GM18520 (cell line): ENCODE measurements around the gene SORBS1.
"Not testable (repeated sequence)": the region's sequence is repeated elsewhere in the genome, so short reads cannot be mapped to it uniquely, and the experiment has no call there.

Source experiments
- ATAC-seq: cut with Tn5 transposase; IDR thresholded peaks from one replicate; pipeline ENCODE4 v1.9.1; 2021; ENCODE audit not compliant: unreplicated experiment

SORBS1 gene

DNA sequence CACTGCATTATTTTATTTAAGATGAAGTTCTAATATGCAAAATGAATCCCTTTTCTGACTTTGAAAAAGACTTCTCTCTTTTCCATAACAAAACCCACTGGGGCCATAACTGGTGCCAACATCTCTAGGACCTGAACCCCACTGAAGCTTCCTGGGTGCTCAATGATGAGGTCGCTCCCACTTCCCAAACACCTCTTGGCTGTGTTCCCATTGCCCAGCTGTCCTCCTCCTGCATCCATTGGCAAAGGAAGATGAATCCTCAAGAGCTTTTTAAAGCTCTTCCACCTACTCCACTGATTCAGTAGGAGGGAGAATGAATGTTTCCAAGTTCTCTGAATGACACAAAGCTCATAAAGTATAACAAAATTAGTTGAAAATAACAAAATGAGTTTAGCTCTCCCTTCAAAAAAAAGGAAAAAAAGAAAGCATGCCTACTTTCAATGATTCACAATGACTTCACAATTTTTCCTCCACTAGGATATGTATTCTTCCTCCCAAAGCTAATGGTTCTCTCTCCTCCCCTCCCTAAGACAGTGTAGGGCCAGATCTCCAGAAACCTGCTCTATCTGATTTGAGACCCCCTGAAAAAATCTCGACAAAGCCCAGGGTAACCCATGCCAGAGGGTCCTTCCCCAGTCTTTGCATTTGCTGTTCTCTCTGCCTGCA lies 64.8 kb downstream of the SORBS1 start:
- no peak for ATAC-seq

DNA sequence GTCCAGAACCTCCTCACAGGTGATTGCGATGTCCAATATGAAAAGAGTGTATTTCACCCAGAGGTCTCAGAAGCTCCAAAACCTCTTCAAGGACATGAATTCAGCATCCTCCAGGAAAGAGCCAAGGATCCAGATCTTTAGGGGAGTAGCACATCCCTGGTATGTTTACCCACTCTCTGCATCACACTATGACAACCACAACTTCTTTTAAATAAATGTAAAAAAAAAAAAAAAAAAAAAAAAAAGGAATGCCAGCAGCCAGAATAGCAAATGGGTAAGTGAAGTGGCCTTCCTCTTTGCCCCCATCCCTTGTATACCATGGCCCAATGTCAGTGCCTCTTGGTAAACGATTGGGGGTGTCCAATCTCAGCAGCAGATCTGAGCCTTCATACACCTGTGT lies 67.3 kb downstream of the SORBS1 start:
- ATAC-seq: no peak

DNA sequence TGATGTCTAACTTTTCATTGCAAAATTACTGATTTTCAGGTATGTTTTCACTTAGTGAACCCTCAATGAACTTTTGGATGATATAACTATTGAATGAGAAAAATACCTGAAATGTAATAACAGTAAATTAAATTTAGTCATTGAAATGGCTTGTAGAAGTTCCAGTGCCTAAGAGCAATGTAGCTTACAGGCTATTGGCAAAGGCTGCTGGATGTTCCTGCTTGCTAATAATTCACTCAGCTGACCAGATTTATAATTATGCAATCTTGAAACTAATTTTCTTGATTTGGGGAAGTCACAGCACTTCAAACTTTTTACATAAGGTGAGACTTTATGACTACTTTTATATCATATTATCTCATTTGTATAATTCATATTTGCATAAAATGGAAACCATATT lies 73.2 kb downstream of the SORBS1 start:
- ATAC-seq: no peak

DNA sequence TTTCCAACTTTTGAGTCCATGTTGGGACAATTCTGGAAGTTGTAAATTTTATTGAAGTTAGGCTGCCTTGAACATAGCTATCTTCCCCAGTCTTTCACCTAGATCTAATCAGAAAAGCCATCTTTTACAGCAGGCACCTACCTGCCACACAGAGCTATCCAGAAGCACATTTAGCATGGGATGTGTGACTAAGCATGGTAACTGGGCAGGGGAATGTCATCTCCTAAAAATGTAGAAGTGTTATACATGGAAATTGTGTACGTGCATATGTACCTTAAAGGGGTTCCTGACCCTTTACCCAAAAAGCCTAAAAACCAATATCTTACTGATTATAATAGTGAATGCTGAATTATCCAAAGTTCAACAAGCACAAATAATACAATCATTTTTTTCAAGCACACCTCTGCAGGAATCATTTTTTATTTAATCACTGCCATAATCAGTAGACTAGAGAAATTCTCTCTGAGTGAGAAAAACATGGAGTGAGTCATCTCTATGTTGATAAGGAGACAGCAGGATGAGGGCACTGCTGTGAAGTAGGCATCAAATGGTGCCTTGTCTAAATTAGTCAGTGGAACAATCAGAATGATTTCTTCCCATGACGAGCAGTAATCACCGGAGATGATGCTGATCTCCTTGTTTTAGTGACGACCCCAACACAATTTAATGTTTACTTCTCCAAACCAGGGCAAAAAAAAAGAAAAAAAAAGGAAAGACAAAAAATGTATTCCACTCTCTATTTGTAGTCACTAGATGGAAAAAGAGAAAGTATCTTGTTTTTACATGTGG lies 75.9 kb downstream of the SORBS1 start:
- ATAC-seq: no peak

DNA sequence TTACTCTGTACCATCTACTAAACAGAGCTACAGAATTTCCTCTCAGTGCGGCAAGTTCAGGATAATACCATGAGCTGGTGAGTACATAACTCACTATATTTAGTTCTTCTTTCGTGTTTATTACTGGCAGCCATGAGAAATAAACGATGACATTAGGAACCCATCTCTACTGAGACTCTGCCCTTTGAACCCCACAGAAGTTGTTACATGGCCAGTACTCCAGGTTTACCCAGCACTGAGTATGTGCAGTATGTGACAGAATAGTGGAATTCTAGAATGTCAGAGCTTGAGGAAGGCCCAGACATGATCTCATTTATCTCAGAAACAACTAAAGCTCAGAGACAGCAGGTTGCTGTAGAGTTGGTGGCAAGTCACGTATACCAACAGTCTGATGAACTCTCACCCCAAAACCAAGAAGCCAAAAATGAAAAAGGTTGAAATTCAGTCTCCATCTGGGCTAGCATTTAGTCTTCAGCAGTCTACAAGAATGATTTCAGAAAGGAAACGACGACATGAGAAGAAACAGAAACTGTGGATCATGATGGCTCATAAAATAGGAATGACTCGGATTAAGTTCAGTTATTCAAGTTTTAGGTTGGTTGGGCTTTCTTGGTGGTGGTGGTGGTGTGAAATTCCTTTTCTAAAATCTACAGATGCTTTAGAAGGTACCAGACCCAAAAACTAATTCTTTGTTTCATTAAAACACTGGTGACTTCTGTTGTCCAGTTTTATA lies 78.5 kb downstream of the SORBS1 start:
- no peak for ATAC-seq

DNA sequence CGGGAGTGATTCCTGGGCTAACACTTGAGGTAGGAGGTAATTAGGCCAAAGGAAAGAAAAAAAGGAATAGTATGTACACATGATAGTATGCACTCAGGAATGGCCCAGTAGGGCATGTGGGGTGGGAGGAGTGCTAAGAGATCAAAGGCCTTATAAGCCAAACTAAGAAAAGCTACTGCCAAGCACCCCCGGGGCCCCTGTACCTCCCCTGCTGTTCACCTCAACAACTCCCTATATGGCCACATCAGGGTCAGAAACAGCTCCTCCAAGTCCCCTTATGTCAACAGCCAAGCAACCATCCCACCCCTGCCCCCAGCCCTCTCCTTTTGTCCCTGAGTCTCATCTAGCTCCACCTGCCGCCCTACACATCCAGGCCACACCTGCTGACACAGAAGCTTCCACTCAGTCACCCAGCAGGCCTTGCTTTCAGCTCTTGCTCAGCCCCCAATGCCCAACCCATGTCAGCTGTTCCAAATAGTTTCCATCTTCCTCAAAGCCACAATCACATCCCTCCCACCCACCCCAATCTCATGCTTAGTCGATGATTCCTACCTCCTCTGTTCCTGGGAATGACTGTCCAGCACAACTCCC lies 80.2 kb downstream of the SORBS1 start:
- ATAC-seq: no peak

DNA sequence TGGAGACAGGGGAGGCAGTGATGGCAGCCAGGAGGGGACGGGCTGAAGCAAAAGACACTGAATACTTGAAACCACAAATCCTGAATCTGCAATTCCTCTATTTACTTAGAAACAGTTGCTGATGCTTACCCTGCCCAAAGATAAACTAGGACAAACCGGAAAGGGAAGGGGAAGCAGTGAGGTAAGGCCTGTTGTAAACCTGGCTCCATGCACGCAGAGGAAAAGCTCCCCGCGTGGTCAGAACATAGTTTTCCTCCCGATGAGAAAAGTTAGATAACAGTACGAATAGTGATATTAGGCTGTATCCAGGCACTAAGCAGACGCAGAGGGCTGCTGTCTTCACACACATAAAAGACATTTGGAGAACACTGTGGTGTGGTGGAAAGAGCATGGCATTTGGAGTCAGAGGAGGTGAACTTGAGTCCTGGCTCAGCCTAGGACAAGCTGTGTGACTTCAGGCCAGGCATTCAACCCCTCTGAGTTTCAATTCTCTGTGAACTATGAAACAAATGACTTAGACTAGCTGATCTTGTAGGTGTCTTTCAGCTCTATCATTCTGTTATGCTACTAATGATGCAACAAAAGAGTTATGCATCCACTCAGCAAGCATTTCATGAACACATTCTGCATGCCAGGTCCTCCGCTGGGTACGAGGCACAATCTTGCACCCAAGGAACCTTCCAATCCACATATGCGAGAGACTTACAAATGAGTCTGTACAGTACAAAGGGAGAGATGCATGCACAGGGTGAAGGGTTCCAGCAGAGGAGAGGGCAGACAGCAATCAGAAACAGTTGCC lies 80.9 kb downstream of the SORBS1 start:
- ATAC-seq: no peak

DNA sequence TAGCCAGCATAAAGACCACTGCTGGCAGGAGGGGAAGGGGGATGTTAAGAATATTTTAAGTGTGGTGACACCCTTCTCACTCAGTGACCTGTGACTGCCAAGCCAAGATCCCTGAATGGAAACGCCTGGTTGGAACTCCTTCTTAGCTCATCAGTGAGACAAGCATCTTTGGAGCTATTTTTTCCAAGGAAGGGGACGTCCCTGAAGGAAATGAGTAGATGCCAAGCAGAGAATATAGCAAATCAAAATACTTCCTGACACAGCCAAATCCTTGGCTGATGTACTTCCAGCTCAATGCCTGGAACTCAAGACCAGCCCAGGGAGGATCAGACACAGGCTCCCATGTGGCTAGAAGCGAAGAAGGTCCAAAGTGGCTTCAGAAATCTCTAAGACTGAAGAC lies 82.2 kb downstream of the SORBS1 start:
- ATAC-seq: no peak

DNA sequence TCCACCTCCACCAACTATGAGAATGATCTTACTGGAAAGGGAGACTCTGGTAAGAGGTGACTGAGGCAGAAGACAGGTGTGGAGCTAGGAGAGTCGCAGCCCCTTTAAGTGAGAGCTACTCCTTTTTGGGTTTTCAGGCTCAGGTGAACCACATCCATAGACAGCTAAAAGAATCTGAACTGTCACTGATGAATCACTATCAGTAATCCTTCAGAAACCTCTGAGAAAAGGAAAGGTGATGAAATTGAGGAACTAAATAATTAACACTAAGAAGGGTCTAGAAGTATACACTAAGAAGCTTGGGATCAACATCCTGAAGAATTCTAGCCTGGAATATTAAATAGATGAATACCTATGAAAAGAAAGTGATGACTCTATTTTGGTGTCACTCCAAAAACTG lies 83.0 kb downstream of the SORBS1 start:
- ATAC-seq: no peak

DNA sequence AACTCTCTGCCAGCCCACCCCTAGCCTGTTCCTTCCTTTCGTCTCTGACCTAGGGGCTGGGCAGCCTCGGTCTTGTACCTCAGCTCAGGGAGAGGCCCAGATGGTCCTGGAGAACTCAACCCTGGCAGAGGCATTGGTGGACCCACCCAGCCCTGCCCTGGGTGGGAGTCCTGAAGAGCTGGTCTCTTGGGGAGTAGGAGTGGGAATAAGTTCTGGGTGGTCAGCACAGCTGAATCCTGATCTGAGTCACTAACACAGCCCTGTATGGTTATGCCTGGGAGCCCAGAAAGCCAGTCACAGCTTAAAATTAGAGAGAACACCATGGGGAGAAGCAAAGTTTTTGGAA lies 84.0 kb downstream of the SORBS1 start:
- ATAC-seq: no peak

DNA sequence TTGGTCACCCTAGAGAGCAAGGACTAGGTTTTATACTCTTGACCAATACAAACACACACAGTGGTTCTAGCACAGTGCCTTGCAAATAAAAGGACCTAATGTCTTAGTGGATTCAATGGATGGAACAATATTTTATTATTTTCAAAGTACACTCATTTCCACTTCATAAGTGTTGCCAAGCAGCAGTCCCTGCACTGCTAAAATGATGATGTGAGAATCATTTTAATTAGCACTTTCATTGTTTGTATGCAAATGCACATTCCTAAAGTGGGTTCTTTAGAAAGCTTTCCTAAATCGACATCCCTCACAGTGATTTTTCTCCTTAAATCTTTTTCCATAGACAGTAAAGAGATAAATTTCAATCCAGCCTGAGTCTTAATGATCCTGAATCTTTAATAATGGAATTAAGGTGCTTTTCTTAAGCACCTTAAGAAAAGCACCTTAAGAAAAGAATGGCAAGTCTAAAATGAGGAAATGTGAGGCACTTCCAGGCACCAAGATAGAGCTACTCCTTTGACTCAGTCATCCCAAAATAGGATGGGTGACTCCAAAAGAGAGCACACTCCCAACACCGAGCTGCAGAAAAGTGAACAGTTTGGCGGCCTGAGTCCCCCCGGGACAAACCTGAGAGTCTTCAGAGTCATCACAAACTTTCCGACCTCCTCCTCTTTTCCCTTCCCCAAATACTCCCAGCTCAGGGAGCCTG lies 84.5 kb downstream of the SORBS1 start:
- no peak for ATAC-seq

DNA sequence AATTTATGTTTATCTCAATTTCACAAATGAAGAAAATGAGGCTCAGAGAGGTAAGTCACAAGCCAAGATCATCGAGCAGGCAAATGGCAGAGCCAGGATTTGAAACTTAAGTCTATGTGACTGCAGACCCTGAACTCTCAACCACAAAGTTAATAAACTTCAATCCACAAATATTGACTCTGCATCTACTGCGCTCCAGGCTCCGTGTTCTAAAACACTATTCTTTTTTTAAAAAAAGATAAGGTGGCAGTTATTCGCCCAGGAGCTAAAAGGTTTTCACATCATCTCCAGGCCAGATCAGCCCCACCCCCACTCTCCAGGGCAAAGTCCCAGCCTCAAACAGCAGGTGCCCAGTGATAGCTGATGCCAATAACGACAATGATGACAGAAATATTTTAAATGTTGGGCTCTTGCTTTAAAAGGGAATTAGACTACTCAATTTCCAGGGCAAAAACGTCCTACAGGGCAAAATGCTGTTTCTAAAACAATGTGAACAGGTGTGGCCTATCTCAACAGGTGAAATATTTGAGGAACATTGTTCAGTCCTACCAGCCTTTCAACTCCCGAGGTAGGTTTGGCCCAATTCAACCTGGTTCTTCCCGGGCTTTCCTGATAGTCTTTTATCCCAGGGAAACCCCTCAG lies 85.2 kb downstream of the SORBS1 start:
- no peak for ATAC-seq

DNA sequence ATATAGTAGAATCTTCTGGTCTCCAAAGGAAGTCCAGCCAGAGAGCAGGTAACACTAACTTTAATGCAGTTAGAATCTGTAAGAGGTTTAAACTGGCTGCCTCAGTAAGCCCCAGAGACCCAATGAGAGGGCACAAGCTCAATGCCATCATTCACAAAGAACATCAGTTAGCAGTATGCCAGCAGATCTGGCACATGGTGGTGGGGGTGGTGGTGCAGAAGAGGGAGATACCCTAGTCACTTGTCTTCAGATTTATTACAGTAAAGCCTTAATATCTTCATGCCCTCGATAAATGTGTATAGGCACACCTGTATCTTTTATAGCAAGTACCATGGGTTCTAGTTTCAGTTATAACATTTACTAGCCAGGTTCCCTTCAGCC lies 86.2 kb downstream of the SORBS1 start:
- ATAC-seq: no peak

DNA sequence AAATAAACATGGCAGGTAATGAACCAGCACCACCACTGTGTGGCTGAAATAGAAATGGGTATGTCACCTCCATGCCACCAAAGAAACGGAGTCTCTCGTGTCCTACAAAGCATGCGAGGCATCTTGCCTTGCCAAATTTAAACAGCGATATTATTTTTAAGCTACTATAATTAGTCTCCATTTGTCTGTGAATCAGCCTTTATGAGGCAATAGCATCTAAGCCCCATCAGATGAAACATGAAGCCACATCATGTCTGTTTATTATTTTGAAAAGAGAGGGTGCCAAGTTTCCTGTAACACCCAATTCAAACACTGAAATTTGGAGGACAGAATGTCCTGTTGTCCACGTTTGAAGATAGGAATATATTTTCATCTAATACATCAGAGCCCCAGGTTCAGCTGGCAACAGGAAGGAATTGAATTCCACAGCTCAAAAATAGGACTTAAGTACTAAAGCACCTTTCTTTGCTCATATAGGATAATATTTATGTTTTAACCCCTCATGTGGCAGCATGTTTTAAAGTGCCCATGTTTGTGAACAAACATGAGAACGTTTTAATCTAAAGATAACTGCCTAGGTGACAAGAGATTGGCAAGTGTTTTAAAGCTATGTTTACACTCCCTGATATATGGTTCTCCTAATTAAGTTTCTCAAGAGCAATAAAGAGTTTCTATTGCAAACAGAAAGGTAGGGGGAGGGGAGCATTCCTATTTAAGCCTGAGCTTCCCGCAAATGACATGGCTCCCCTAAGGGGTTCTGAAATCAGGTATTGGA lies 86.8 kb downstream of the SORBS1 start:
- no peak for ATAC-seq

DNA sequence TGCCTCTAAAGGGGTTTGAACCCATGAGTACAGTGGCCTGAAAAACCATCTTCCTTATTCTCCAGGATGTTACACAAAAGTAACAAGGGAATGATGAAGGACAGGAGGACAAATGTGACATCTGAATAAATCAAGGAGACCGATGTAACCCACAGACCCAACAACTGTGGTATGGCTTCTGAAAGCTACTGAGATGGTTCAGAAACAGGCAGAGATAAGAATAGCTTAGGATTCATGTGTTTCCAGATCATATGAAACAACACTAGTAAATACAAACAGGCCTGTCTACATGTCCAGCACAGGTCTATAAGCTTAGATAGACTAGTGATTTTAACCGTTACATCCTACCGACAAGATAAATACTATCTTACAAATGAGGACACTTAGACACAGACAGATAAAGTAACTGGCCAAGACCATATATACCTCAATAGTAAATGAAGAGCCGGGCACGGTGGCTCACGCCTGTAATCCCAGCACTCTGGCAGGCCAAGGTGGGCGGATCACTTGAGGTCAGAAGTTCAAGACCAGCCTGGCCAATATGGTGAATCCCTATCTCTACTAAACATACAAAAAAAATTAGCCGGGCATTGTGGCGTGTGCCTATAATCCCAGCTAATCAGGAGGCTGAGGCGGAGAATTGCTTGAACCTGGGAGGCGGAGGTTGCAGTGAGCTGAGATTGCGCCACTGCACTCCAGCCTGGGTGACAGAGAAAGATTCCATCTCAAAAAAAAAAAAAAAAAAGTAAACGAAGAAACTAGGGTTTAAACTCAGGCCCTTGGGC lies 88.7 kb downstream of the SORBS1 start:
- ATAC-seq: no peak

DNA sequence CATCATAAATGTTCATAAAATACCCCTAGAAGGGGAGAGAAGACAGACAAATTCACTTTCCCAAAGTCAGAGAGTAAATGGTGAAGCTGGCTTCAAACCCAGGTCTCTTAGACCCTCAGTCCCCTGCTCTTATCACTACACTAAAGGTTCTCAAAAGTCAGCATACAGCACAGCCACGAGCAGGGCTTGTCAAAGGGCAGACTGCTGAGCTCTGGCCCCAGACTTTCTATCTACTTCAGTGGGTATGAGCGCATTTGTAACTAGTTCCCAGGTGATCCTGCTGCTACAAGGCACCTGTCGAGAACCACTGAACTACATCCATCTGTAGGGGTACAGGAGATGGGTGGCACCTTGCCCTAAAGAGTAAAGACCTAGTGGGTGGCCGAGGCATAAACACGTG lies 91.5 kb downstream of the SORBS1 start:
- ATAC-seq: no peak

DNA sequence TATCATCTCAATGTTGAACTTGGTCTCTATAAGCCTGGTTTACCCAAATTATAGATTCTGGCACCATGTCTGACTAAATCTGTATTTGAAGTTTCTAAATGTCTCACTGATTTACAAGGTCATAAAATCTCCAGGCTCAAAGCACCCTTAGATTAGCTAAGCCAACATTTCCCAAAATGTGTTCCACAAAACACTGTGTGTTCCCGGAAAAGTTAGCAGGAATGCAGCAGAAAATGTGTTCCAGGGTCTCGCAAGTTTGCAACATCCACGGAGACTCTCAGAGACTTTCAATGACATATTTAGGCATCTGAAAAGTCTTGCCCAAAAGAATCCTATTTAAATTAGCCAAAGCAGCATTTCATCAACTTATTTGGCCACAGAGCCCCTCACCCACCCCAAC lies 91.9 kb downstream of the SORBS1 start:
- no peak for ATAC-seq

DNA sequence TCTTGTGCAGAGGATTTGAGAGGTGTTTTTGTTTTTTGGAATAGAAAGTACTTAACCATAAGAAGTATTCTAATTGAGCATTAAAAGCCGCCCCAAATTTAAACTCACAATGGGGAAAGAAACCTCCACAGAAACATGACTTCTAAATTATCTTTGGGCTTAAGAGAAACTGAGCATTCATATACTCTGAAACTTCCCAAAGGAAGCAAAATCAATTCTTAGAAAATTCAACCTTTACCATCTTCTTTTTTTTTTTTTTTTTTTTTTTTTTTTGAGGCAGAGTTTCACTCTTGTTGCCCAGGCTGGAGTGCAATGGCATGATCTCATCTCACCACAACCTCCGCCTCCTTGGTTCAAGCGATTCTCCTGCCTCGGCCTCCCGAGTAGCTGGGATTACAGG lies 93.5 kb downstream of the SORBS1 start:
- ATAC-seq: not testable (repeated sequence)
